A549 (cell line): ENCODE data around the gene LRRC14B. TPM values are rescaled to one million over a fixed set of nuclear protein-coding genes. Genes with fewer than 3 reads are reported as not detected.

Source experiments
- ATAC-seq, 2 experiments: fragments of 200-7000 bp in 1 of 2; fragments of >200 bp in 1 of 2; cut with Nextera tagmentation in 1 of 2; cut with Tn5 transposase in 1 of 2; 3 replicates each; pipeline versions ENCODE4 v1.8.0 to v1.9.1; 2018 to 2020; ENCODE audit warnings: mild to moderate bottlenecking in 1 of 2, moderate library complexity in 1 of 2
- CTCF ChIA-PET: fragments of 300-600 bp; sonication (Branson Sonifier 250); formaldehyde crosslinking; extraction: SDS; loops from one replicate; lab custom pipeline; 2021; ENCODE audit warnings: antibody characterized with exemption, inconsistent platforms; lab: Yijun Ruan, JAX
- POLR2A ChIA-PET: fragments of 350-600 bp; formaldehyde crosslinking; extraction: SDS; loops from one replicate; lab custom pipeline; 2021; ENCODE audit warnings: antibody characterized with exemption, inconsistent platforms; lab: Yijun Ruan, JAX
- DNase-seq, 2 experiments: peaks; one replicate each; pipeline versions ENCODE4 v3.0.0 to v3.0.0-alpha.2; 2011 to 2016; ENCODE audit warnings: low read depth in 1 of 2, low spot score in 1 of 2
- FAIRE-seq: peaks from 2 replicates; lab custom pipeline; 2011; peaks lifted over from hg19 to GRCh38; lab: Jason Lieb, UNC
- H3K27ac ChIP-seq, 2 experiments: fragments of >200 bp; sonication (Bioruptor Twin); formaldehyde crosslinking; 3 replicates each; pipeline ENCODE4 v1.5.1; 2016 to 2017
- H3K4me1 ChIP-seq: fragments of >200 bp; sonication (Bioruptor Twin); formaldehyde crosslinking; 3 replicates; pipeline ENCODE4 v1.6.1; 2016
- H3K4me2 ChIP-seq: fragments of >200 bp; sonication (Bioruptor Twin); formaldehyde crosslinking; 3 replicates; pipeline ENCODE4 v1.6.1; 2016
- H3K4me3 ChIP-seq: fragments of >200 bp; sonication (Bioruptor Twin); formaldehyde crosslinking; 3 replicates; pipeline ENCODE4 v1.5.1; 2016
- H3K9me3 ChIP-seq: fragments of >200 bp; sonication (Bioruptor Twin); formaldehyde crosslinking; 3 replicates; pipeline ENCODE4 v1.6.1; 2016
- BCL3 ChIP-seq: fragments of >200 bp; sonication (Bioruptor Twin); formaldehyde crosslinking; IDR thresholded peaks from 3 replicates; pipeline ENCODE4 v1.6.1; 2016
- CEBPB ChIP-seq, 2 experiments: fragments of >200 bp in 1 of 2; sonication (Bioruptor Twin) in 1 of 2; formaldehyde crosslinking in 1 of 2; IDR thresholded peaks; 2 replicates each; pipeline ENCODE4 v1.6.1; 2012 to 2016
- CHD2 ChIP-seq: fragments of 150-350 bp; IDR thresholded peaks from 2 replicates; pipeline ENCODE4 v1.6.1; 2014; ENCODE audit warnings: low read length; ENCODE audit not compliant: partially characterized antibody
- E2F6 ChIP-seq: IDR thresholded peaks from 2 replicates; pipeline ENCODE4 v1.6.1; 2012; ENCODE audit warnings: low read depth, borderline replicate concordance
- EP300 ChIP-seq, 2 experiments: fragments of >200 bp; sonication (Bioruptor Twin); formaldehyde crosslinking; IDR thresholded peaks; 2 replicates in 1 of 2; 3 replicates in 1 of 2; pipeline ENCODE4 v1.6.1; 2016 to 2017
- FOSB ChIP-seq: fragments of 250-450 bp; sonication (Bioruptor Pico); IDR thresholded peaks from 2 replicates; pipeline ENCODE4 v1.5.0; 2020; ENCODE audit warnings: mild to moderate bottlenecking, moderate library complexity
- FOSL2 ChIP-seq, 2 experiments: fragments of 450-650 bp in 1 of 2; fragments of >200 bp in 1 of 2; sonication (Bioruptor Twin) in 1 of 2; formaldehyde crosslinking; IDR thresholded peaks; 2 replicates each; pipeline versions ENCODE4 v1.5.0 to v1.6.1; 2016 to 2020; ENCODE audit warnings: mild to moderate bottlenecking in 1 of 2, moderate library complexity in 1 of 2
- FOXS1 ChIP-seq: fragments of 250-450 bp; sonication (Bioruptor Pico); IDR thresholded peaks from 2 replicates; pipeline ENCODE4 v1.5.0; 2020; ENCODE audit warnings: mild to moderate bottlenecking, moderate library complexity
- GATA3 ChIP-seq: IDR thresholded peaks from 2 replicates; pipeline ENCODE4 v1.6.1; 2012; ENCODE audit warnings: borderline replicate concordance
- HEYL ChIP-seq: fragments of 250-450 bp; sonication (Bioruptor Pico); IDR thresholded peaks from 2 replicates; pipeline ENCODE4 v1.8.0; 2021; ENCODE audit warnings: mild to moderate bottlenecking, moderate library complexity
- HMGXB4 ChIP-seq: fragments of 250-450 bp; sonication (Bioruptor Pico); IDR thresholded peaks from 2 replicates; pipeline ENCODE4 v1.5.0; 2021; ENCODE audit warnings: mild to moderate bottlenecking, moderate library complexity, borderline replicate concordance
- HOXB13 ChIP-seq: fragments of 250-450 bp; sonication (Bioruptor Pico); IDR thresholded peaks from 2 replicates; pipeline ENCODE4 v1.5.0; 2020; ENCODE audit warnings: low read depth, mild to moderate bottlenecking, moderate library complexity
- JUN ChIP-seq, 2 experiments: fragments of >200 bp; sonication (Bioruptor Twin); formaldehyde crosslinking; IDR thresholded peaks; 2 replicates in 1 of 2; 3 replicates in 1 of 2; pipeline ENCODE4 v1.6.1; 2016 to 2017
- JUNB ChIP-seq: fragments of >200 bp; sonication (Bioruptor Twin); formaldehyde crosslinking; IDR thresholded peaks from 2 replicates; pipeline ENCODE4 v1.6.1; 2016
- KDM1A ChIP-seq: fragments of 200-600 bp; sonication (generic); IDR thresholded peaks from 2 replicates; pipeline ENCODE4 v1.6.1; 2016; ENCODE audit warnings: low read depth, mild to moderate bottlenecking
- MAFK ChIP-seq: fragments of 450-650 bp; IDR thresholded peaks from 2 replicates; pipeline ENCODE4 v1.6.1; 2014; ENCODE audit not compliant: partially characterized antibody
- MAX ChIP-seq: IDR thresholded peaks from 2 replicates; pipeline ENCODE4 v1.6.1; 2012
- MAZ ChIP-seq: fragments of 150-350 bp; IDR thresholded peaks from 2 replicates; pipeline ENCODE4 v1.6.1; 2014; ENCODE audit warnings: antibody characterized with exemption, low read depth, low read length, borderline replicate concordance
- NFE2L2 ChIP-seq: fragments of 150-350 bp; conservative IDR thresholded peaks from 2 replicates; pipeline ENCODE4 v1.6.1; 2014; ENCODE audit warnings: low read length
- NPAS2 ChIP-seq: fragments of 250-450 bp; sonication (Bioruptor Pico); IDR thresholded peaks from 2 replicates; pipeline ENCODE4 v1.8.0; 2022; ENCODE audit warnings: mild to moderate bottlenecking, moderate library complexity, borderline replicate concordance
- POLR2A ChIP-seq: IDR thresholded peaks from 2 replicates; pipeline ENCODE4 v1.6.1; 2012; ENCODE audit warnings: mild to moderate bottlenecking, low read length
- RARB ChIP-seq: fragments of 250-450 bp; sonication (Bioruptor Pico); IDR thresholded peaks from 2 replicates; pipeline ENCODE4 v1.8.0; 2021; ENCODE audit warnings: mild to moderate bottlenecking, moderate library complexity
- RNF2 ChIP-seq: fragments of 200-600 bp; sonication (generic); IDR thresholded peaks from 2 replicates; pipeline ENCODE4 v1.6.1; 2016; ENCODE audit warnings: low read depth, mild to moderate bottlenecking, antibody characterized with exemption, moderate library complexity, borderline replicate concordance
- SMC3 ChIP-seq: fragments of >200 bp; sonication (Bioruptor Twin); formaldehyde crosslinking; IDR thresholded peaks from 3 replicates; pipeline ENCODE4 v1.6.1; 2018; ENCODE audit warnings: inconsistent platforms
- SREBF2 ChIP-seq: fragments of 450-650 bp; IDR thresholded peaks from 2 replicates; pipeline ENCODE4 v1.6.1; 2014; ENCODE audit warnings: mild to moderate bottlenecking, moderate library complexity
- ZC3H11A ChIP-seq: fragments of 450-650 bp; IDR thresholded peaks from 2 replicates; pipeline ENCODE4 v1.6.1; 2014; ENCODE audit warnings: antibody characterized with exemption, mild to moderate bottlenecking
- ZNF302 ChIP-seq: fragments of 250-450 bp; sonication (Bioruptor Pico); IDR thresholded peaks from 2 replicates; pipeline ENCODE4 v1.9.0; 2021; ENCODE audit warnings: inconsistent platforms, mild to moderate bottlenecking, moderate library complexity
- WGBS: methylation state at CpG from one replicate; pipeline ENCODE4 v1.1.6; 2017; ENCODE audit errors: missing lambda C conversion rate; 5-methylcytosine and 5-hydroxymethylcytosine counted together
- polyA plus RNA-seq, 4 experiments: library from polyadenylated mRNA; depleted of rRNA in 3 of 4; stranded (reverse); fragments of >200 nt; fragmentation: RNase III in 1 of 4; extraction: RNeasy Plus Mini Kit Qiagen cat#74134 plus additional on column Dnase treatment in 1 of 4; gene quantifications; 2 replicates in 3 of 4; 3 replicates in 1 of 4; pipeline ENCODE4 v1.2.3, GENCODE V29; 2011 to 2017

The LRRC14B gene
- polyA plus RNA-seq, 2 of the 4 experiments (the other 2 are of a cell fraction): not detected

GRCh38 chr5:201672-202071 lies 10.4 kb downstream of the LRRC14B start:
- H3K4me2 ChIP-seq: no peak overlapping the region
- no peaks in the 10 kb centered on the region for H3K9me3 ChIP-seq
- WGBS: 90% methylated on average over 8 of the region's 8 CpGs
- FAIRE-seq (no peak), ATAC-seq (no peak), DNase-seq (no peak)
- CTCF ChIA-PET: interaction anchor here (1.0 kb wide), 1 partner anchor 18 kb away, joined by 3 read pairs; no protein-coding TSS in a partner anchor
- POLR2A ChIA-PET: no interaction called here
- no peak for TF ChIP-seq JUN (IDR thresholded peaks at IDR 0.05)
- TF ChIP-seq CEBPB (IDR thresholded peaks at IDR 0.05): no peak
- no peak for TF ChIP-seq ZNF302
- no peaks in the 10 kb centered on the region; the same call in 2 of the 3 replicates for H3K4me1 ChIP-seq
- H3K27ac ChIP-seq: no peak overlapping the region
- H3K4me3 ChIP-seq: no peak overlapping the region

- CTCF ChIA-PET: interaction anchor here (0.6 to 2.3 kb wide), 3 partner anchors 11 to 17 kb away, joined by 3 to 15 read pairs (median 3); no protein-coding TSS in a partner anchor
- no peak for ATAC-seq
- no peak for DNase-seq
- 92% methylated on average over 26 of the region's 26 CpGs for WGBS
- Histone ChIP-seq H3K4me1 (no peaks in the 10 kb centered on the region; the same call in 2 of the 3 replicates), H3K9me3 (no peaks in the 10 kb centered on the region), H3K27ac (no peak overlapping the region), H3K4me2 (no peak overlapping the region), H3K4me3 (no peak overlapping the region)
- TF ChIP-seq MAFK (no peak), SMC3 (no peak), CHD2 (no peak), RNF2 (no peak), FOSB (no peak), MAX (no peak), SREBF2 (no peak), KDM1A (no peak), POLR2A (no peak), GATA3 (no peak), MAZ (no peak), ZC3H11A (no peak), NPAS2 (no peak), RARB (CRISPR knock-in tag) (no peak), JUN (IDR thresholded peaks at IDR 0.05) (no peak), EP300 (IDR thresholded peaks at IDR 0.05) (no peak)
- POLR2A ChIA-PET: no interaction called here
- FAIRE-seq: no peak
Measured at GRCh38 chr5:203246-203930, 12.1 kb downstream of the LRRC14B start.

- POLR2A ChIA-PET: no interaction called here
- DNase-seq (no peak), ATAC-seq (no peak), FAIRE-seq (no peak)
- Histone ChIP-seq H3K4me2 (no peak overlapping the region), H3K4me3 (no peak overlapping the region), H3K27ac (no peak overlapping the region), H3K4me1 (no peaks in the 10 kb centered on the region; the same call in 2 of the 3 replicates), H3K9me3 (no peaks in the 10 kb centered on the region)
- TF ChIP-seq NPAS2 (no peak), POLR2A (no peak), HMGXB4 (CRISPR knock-in tag) (no peak)
- CTCF ChIA-PET: interaction anchor here (1.1 to 2.3 kb wide), 2 partner anchors 12 to 16 kb away, joined by 3 to 15 read pairs; no protein-coding TSS in a partner anchor
- 97% methylated on average over 6 of the region's 6 CpGs for WGBS
Measured at GRCh38 chr5:204001-204400, 12.7 kb downstream of the LRRC14B start.

- Histone ChIP-seq H3K27ac (no peak overlapping the region), H3K4me3 (no peak overlapping the region), H3K4me2 (no peak overlapping the region), H3K9me3 (no peaks in the 10 kb centered on the region), H3K4me1 (no peaks in the 10 kb centered on the region; the same call in 2 of the 3 replicates)
- DNase-seq (no peak), FAIRE-seq (no peak), ATAC-seq (no peak)
- ChIA-PET CTCF (interaction anchor here (2.3 kb wide), 1 partner anchor 16 kb away, joined by 15 read pairs; no protein-coding TSS in a partner anchor), POLR2A (no interaction called here)
- no peak for TF ChIP-seq FOXS1 (CRISPR knock-in tag)
- TF ChIP-seq HOXB13: no peak
- no peak for TF ChIP-seq BCL3
- TF ChIP-seq NFE2L2: no peak
- no peak for TF ChIP-seq E2F6
- no peak for TF ChIP-seq JUNB
- TF ChIP-seq HEYL: no peak
- TF ChIP-seq FOSL2 (IDR thresholded peaks at IDR 0.05): no peak
- TF ChIP-seq FOSL2 (CRISPR knock-in tag; IDR thresholded peaks at IDR 0.05): no peak
Measured at GRCh38 chr5:204462-204861, 13.2 kb downstream of the LRRC14B start.
